Measurements from ENCODE around the gene SPATA46.

SPATA46 gene

DNA sequence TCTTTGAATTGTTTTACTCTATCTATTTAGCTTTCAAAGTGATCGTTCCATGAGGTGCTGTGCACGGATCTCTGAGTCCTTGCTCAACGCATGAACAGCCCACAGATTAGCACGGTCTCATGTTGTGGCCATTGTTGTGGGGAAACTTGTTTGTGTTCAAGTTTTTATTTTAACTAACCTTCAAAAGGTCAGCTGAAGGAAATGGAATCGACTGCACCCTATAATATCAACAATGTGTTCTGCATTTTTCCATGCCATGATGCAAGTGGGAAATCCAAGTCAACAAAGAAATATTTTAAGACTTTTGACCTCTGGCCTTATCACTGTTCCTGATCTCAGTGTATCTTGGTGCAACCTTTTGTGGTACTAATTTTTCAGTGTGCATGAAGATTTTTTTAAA, 29.1 kb upstream of the SPATA46 start:
- H3K9ac ChIP-seq (ENCODE audit: low read depth, low read length): no peak overlapping the region
- no peaks in the 10 kb centered on the region for H3K27me3 ChIP-seq (ENCODE audit: control insufficient read depth, insufficient read depth, low read length)
- no peaks in the 10 kb centered on the region for H3K36me3 ChIP-seq (ENCODE audit: control insufficient read depth, insufficient read depth, low read length)
- H3K4me1 ChIP-seq (ENCODE audit: control insufficient read depth, insufficient read depth, low read length): no peaks in the 10 kb centered on the region
- no peaks in the 10 kb centered on the region for H3K9me3 ChIP-seq (ENCODE audit: control insufficient read depth, insufficient read depth, low read length)
- H3K4me3 ChIP-seq (ENCODE audit: low read depth, low read length): no peak overlapping the region

DNA sequence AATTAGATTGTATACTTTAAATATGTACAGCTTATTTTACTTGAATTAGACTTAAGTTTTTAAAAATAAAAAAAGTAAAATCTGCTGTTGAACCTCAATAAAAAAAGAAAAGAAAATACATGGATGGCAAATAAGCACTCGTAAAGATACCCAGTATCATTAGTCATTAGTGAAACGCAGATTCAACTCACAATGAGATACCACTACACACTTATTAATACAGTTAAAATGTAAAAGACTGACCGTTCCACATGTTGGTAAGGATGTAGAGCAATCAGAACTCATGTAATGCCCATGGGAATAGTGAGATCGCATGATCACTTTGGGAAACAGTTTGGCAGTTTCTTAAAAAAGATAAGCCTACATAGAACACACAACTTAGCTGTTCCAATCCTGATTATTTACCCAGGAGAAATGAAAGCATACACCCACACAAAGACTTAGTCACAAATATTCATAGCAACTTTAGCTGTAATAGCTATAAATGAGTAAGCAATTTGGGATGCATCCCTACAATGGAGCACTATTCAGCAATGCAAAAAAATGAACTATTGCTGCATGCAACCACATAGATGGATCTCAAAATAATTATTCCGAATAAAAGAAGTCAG, 28.0 kb upstream of the SPATA46 start:
- no peak overlapping the region for H3K4me3 ChIP-seq (ENCODE audit: low read depth, low read length)
- no peaks in the 10 kb centered on the region for H3K36me3 ChIP-seq (ENCODE audit: control insufficient read depth, insufficient read depth, low read length)
- H3K4me1 ChIP-seq (ENCODE audit: control insufficient read depth, insufficient read depth, low read length): no peaks in the 10 kb centered on the region
- H3K9ac ChIP-seq (ENCODE audit: low read depth, low read length): no peak overlapping the region
- no peaks in the 10 kb centered on the region for H3K9me3 ChIP-seq (ENCODE audit: control insufficient read depth, insufficient read depth, low read length)
- H3K27me3 ChIP-seq (ENCODE audit: control insufficient read depth, insufficient read depth, low read length): no peaks in the 10 kb centered on the region

DNA sequence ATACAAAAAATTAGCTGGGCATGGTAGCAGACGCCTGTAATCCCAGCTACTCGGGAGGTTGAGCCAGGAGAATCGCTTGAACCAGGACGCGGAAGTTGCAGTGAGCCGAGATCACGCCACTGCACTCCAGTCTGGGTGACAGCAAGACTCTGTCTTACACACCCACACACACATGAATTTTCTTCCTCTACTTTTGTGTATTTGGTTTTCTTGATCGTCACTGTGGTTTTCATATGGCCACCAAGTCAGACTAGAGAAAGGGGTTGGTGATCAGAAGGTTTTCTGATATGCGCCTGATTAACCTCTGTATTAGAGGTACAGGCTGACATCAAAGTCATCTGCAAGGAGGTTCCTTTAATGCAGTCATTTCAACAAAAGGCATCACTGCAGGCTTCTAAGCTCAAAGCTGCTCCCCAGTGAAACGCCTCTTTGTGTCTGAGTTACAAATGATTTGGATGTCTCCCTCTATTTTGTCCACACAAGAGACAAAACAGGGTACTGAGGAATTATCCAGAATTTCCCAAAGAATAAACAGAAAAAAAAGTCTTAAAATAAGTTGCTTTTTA, 24.2 kb upstream of the SPATA46 start:
- H3K9me3 ChIP-seq (ENCODE audit: control insufficient read depth, insufficient read depth, low read length): no peaks in the 10 kb centered on the region
- no peaks in the 10 kb centered on the region for H3K36me3 ChIP-seq (ENCODE audit: control insufficient read depth, insufficient read depth, low read length)
- no peaks in the 10 kb centered on the region for H3K27me3 ChIP-seq (ENCODE audit: control insufficient read depth, insufficient read depth, low read length)
- H3K4me3 ChIP-seq (ENCODE audit: low read depth, low read length): no peak overlapping the region
- no peak overlapping the region for H3K9ac ChIP-seq (ENCODE audit: low read depth, low read length)
- no peaks in the 10 kb centered on the region for H3K4me1 ChIP-seq (ENCODE audit: control insufficient read depth, insufficient read depth, low read length)

DNA sequence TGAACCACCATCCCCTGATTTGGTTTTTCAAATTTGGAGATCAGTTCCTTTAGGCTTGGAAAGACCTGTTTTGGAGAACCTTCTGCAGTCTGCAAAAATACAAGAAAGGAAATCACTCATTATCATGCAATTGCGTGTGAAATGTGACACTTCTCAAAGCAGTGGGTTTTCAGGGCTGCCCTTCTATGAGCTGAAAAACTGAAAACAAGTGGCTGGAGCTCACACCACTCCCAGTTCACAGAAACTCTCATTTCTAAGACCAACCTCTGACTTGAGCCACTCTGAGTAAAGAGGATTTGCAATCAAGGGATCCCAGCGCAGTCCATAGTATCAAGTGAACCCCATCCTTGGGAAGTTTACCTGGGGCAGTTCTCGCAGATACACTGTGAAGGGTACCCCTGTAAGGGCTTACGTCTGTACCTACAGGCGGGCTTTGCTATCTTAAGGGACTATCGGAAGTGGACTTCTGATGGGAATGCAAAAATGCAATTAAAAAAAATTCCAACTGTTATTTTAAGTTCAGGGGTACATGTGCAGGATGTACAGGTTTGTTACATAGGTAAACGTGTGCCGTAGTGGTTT, 22.4 kb upstream of the SPATA46 start:
- H3K27me3 ChIP-seq (ENCODE audit: control insufficient read depth, insufficient read depth, low read length): no peaks in the 10 kb centered on the region
- H3K9ac ChIP-seq (ENCODE audit: low read depth, low read length): no peak overlapping the region
- no peaks in the 10 kb centered on the region for H3K36me3 ChIP-seq (ENCODE audit: control insufficient read depth, insufficient read depth, low read length)
- no peaks in the 10 kb centered on the region for H3K4me1 ChIP-seq (ENCODE audit: control insufficient read depth, insufficient read depth, low read length)
- H3K9me3 ChIP-seq (ENCODE audit: control insufficient read depth, insufficient read depth, low read length): no peaks in the 10 kb centered on the region
- H3K4me3 ChIP-seq (ENCODE audit: low read depth, low read length): no peak overlapping the region

DNA sequence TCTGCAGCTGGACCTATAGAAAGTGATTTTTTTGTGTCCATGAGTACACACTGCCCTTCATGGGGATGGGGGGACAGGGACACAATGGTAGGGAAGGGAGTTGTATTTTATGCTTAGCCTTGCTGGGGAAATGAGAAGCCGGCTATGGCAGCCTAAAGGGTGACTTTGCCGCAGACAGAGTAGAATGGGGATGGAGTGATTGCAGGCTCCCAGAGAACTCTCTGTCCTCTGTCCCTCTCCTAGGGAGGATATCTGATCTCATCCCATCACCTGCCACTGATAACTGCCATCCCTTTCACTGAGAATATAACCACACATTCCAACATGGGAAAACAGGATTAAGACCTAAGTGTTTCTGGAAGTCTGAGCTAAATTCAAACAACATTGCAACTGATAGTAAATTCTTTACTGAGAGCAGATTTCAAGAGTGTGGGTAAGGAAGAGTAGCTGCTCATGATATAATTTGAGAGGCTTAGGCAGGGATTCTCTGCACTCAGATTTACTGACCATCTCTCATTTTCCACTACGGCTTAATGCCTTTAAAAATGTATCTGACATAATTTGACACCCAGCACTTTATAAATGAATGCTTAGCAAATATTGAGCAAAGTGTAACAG, 21.4 kb upstream of the SPATA46 start:
- no peak overlapping the region for H3K9ac ChIP-seq (ENCODE audit: low read depth, low read length)
- no peaks in the 10 kb centered on the region for H3K36me3 ChIP-seq (ENCODE audit: control insufficient read depth, insufficient read depth, low read length)
- H3K9me3 ChIP-seq (ENCODE audit: control insufficient read depth, insufficient read depth, low read length): no peaks in the 10 kb centered on the region
- H3K27me3 ChIP-seq (ENCODE audit: control insufficient read depth, insufficient read depth, low read length): no peaks in the 10 kb centered on the region
- no peaks in the 10 kb centered on the region for H3K4me1 ChIP-seq (ENCODE audit: control insufficient read depth, insufficient read depth, low read length)
- H3K4me3 ChIP-seq (ENCODE audit: low read depth, low read length): no peak overlapping the region

DNA sequence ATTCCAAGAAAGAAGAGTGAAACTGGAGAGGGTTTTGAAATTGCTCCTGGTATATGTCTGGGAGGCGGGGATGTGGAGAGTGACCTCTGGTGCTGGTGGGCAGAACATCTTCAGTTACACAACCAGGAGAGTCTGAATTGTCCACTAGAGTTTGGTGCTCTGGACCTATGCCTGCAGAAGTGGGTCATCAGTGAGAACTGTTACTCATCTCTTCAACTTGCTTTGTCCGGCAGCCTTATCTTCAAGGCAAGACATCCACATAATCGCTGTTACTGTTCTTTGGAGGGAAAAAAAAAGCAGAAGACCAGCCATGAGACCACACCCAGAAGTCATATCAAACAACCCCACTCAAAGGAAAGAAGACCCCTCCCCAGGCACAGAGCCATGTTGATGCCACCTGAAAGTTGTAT, 20.4 kb upstream of the SPATA46 start:
- Histone ChIP-seq H3K36me3 (ENCODE audit: control insufficient read depth, insufficient read depth, low read length) (no peaks in the 10 kb centered on the region), H3K4me1 (ENCODE audit: control insufficient read depth, insufficient read depth, low read length) (peaks cover under 1% of the 10 kb centered on the region), H3K4me3 (ENCODE audit: low read depth, low read length) (no peak overlapping the region), H3K27me3 (ENCODE audit: control insufficient read depth, insufficient read depth, low read length) (no peaks in the 10 kb centered on the region), H3K9ac (ENCODE audit: low read depth, low read length) (no peak overlapping the region), H3K9me3 (ENCODE audit: control insufficient read depth, insufficient read depth, low read length) (no peaks in the 10 kb centered on the region)

DNA sequence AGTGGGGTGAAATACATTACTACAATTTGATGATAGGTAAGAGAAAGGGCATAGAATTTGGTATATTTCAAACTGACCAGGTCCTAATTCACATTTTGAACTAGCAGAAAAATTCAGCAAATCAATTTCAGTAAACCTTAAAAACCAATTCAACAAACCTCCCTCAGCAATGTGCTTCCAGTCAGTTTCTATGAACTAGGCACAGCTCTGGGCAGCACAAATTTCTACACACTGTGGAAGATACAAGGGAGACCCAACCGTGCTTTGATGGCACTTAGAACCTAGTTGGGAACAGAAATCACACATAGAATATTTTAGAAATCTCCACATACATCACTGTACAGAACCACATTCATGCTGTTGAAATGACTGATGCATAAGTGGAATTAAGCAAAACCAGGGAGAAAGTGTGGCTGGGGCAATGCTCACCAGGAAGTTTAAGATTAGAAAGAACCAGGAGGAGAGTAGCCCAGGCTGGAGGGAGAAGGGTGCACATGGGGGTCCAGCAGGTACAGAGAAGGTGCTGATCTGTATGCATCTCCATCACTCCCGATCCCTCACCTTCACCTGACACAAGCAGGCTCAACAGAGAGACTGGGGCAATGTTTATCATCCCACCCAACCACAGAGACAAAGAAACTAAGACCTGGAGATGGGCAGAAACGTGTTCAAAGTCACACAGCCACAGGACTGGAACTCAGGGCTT, 19.7 kb upstream of the SPATA46 start:
- no peaks in the 10 kb centered on the region for H3K27me3 ChIP-seq (ENCODE audit: control insufficient read depth, insufficient read depth, low read length)

DNA sequence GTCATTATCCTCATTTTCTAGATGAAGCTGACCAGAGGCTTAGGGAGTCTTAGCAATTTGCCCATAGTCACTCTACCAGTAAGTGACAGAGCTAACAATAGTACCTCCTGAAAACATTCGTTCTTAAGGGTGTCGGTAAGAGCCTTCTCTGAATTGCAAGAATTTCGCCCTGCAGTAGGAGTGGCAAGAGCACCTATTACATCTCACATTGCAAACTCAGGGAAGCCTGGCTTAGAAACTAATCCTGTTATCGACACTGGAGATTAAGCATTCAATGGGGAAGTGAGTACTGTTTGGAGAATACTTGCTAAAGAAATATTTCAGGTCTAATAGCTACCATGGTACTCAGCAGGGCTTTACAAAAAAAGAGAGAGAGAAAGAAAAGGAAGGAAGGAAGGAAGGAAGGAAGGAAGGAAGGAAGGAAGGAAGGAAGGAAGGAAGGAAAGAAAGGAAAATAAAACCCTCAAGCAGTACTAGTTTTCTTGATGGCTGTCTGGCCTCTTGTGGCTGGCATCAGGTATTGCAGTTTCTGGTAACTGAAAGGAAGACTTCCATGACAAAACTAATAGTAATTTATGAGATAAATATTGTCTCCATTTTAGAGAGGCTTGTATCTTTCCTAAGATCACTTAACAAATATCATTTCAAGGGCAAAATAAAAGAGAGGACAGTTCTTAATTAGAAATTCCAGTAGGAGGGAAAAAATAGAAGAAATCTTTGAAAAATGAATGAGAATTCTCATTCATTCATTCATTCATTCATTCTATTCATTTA, 15.3 kb upstream of the SPATA46 start:
- Histone ChIP-seq H3K4me1 (ENCODE audit: control insufficient read depth, insufficient read depth, low read length) (peaks cover 8% of the 10 kb centered on the region), H3K36me3 (ENCODE audit: control insufficient read depth, insufficient read depth, low read length) (no peaks in the 10 kb centered on the region), H3K9ac (ENCODE audit: low read depth, low read length) (no peak overlapping the region), H3K9me3 (ENCODE audit: control insufficient read depth, insufficient read depth, low read length) (no peaks in the 10 kb centered on the region), H3K4me3 (ENCODE audit: low read depth, low read length) (no peak overlapping the region), H3K27me3 (ENCODE audit: control insufficient read depth, insufficient read depth, low read length) (no peaks in the 10 kb centered on the region)

More for the DNA sequence above, 19.7 kb upstream of the SPATA46 start:
- H3K4me3 ChIP-seq (ENCODE audit: low read depth, low read length): no peak overlapping the region
- H3K36me3 ChIP-seq (ENCODE audit: control insufficient read depth, insufficient read depth, low read length): no peaks in the 10 kb centered on the region
- H3K4me1 ChIP-seq (ENCODE audit: control insufficient read depth, insufficient read depth, low read length): peaks cover 6% of the 10 kb centered on the region
- H3K9me3 ChIP-seq (ENCODE audit: control insufficient read depth, insufficient read depth, low read length): no peaks in the 10 kb centered on the region
- no peak overlapping the region for H3K9ac ChIP-seq (ENCODE audit: low read depth, low read length)

DNA sequence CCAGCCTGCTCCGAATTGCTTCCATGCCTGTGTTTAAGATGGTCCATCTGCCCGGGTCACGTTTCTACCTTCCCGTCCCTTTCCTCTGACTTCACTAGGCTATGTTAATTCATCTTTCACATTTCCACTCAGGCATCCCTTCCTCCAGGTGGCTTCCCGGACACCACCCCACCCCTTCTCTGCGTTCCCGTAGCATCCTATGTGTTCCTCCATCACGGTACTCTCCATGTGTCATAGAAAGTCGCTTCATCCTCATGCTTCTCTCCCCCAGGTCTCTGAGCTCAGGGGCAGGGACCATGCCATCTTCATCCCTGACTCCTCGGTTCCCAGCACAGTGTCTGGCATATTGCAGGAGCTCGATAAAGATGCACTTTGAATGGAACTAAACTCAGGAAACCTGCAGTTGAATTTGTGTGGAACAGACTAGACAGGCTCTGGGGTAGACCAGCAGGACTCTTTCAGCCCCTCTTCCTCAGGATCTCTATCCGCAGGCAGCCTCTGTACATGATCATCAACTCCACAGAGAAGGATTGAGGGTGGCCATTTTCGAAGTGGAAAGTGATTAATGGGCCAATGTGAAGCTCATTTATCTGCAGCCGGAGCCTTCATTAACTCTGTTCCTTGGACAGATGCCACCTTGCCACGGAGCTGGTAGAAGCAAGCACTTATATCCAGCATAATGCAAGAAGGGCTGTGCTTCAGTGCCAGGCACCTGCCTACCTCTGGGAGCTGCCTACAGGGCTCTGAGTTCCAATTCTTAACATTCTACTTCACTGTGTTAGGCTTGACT, 13.9 kb upstream of the SPATA46 start:
- H3K36me3 ChIP-seq (ENCODE audit: control insufficient read depth, insufficient read depth, low read length): no peaks in the 10 kb centered on the region
- H3K4me1 ChIP-seq (ENCODE audit: control insufficient read depth, insufficient read depth, low read length): peaks cover 8% of the 10 kb centered on the region
- H3K9ac ChIP-seq (ENCODE audit: low read depth, low read length): no peak overlapping the region
- H3K9me3 ChIP-seq (ENCODE audit: control insufficient read depth, insufficient read depth, low read length): no peaks in the 10 kb centered on the region
- no peak overlapping the region for H3K4me3 ChIP-seq (ENCODE audit: low read depth, low read length)
- no peaks in the 10 kb centered on the region for H3K27me3 ChIP-seq (ENCODE audit: control insufficient read depth, insufficient read depth, low read length)

- Histone ChIP-seq H3K9me3 (ENCODE audit: control insufficient read depth, insufficient read depth, low read length) (no peaks in the 10 kb centered on the region), H3K4me1 (ENCODE audit: control insufficient read depth, insufficient read depth, low read length) (peaks cover 8% of the 10 kb centered on the region), H3K4me3 (ENCODE audit: low read depth, low read length) (no peak overlapping the region), H3K27me3 (ENCODE audit: control insufficient read depth, insufficient read depth, low read length) (no peaks in the 10 kb centered on the region), H3K36me3 (ENCODE audit: control insufficient read depth, insufficient read depth, low read length) (no peaks in the 10 kb centered on the region), H3K9ac (ENCODE audit: low read depth, low read length) (no peak overlapping the region)
Observed at GRCh38 chr1:162389971-162390370, 13.3 kb upstream of the SPATA46 start.

Data from iPS-15b (cell line).